GM12874 (cell line): ENCODE data around the gene LTO1.

ENCODE experiments used
- TF ChIP-seq, protein P1 (sequence below): IDR thresholded peaks from 2 replicates; pipeline ENCODE4 v1.5.1; 2011; ENCODE audit warnings: low read depth, mild to moderate bottlenecking, control low read depth, low read length, moderate library complexity; ENCODE audit not compliant: insufficient read depth

The LTO1 gene

DNA sequence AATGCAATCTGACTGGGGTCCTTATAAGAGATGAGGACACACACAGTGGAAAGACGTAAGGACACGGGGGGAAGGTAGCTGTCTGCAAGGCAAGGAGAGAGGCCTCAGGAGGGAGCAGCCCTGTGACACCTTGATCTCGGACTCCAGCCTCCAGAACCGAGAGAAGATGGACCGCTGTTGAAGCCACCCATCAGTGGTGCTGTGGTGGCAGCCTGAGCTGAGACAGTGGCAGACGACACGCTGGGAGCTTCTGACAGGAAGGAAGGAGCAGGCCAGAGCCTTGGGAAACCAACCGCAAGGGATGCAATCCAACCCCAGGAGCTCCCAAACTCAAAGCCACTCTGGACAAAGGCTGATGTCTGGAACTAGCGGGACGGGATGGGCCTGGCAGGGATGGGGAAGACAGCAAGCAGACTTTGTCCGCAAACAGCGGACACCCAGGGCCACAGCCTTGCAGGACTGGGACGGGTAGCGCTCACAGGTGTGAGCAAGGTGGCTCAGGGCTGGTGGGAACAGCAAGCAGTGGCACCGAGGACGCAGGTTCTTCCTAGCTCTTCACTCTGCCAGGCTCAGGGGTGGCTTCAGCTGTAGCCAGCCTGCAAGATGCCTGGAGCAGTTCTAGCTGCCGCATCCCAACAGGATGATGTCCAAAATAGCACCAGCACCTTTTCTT is 10.9 kb downstream of the LTO1 start:
- TF ChIP-seq, protein P1, sequence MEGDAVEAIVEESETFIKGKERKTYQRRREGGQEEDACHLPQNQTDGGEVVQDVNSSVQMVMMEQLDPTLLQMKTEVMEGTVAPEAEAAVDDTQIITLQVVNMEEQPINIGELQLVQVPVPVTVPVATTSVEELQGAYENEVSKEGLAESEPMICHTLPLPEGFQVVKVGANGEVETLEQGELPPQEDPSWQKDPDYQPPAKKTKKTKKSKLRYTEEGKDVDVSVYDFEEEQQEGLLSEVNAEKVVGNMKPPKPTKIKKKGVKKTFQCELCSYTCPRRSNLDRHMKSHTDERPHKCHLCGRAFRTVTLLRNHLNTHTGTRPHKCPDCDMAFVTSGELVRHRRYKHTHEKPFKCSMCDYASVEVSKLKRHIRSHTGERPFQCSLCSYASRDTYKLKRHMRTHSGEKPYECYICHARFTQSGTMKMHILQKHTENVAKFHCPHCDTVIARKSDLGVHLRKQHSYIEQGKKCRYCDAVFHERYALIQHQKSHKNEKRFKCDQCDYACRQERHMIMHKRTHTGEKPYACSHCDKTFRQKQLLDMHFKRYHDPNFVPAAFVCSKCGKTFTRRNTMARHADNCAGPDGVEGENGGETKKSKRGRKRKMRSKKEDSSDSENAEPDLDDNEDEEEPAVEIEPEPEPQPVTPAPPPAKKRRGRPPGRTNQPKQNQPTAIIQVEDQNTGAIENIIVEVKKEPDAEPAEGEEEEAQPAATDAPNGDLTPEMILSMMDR: no peak

DNA sequence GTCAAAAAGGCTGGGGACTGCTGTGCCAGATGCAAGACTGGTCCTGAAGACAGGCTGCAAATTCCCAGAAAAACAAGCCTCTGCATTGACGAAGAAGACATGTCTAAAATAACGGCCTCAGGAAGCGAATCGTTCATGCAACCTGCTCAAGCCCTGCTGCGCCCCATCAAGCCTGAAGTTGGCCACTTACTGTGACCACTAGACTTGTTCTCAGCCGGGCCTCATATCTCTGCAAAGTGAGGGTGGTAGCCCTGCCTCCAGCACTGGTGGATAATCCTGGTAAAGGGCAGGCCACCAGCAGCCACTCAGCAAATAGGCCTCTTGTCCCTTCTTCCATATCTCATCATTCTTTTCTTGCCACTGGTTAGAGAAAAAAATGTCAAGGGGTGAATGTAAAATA is 11.8 kb downstream of the LTO1 start:
- TF ChIP-seq, protein P1: no peak

DNA sequence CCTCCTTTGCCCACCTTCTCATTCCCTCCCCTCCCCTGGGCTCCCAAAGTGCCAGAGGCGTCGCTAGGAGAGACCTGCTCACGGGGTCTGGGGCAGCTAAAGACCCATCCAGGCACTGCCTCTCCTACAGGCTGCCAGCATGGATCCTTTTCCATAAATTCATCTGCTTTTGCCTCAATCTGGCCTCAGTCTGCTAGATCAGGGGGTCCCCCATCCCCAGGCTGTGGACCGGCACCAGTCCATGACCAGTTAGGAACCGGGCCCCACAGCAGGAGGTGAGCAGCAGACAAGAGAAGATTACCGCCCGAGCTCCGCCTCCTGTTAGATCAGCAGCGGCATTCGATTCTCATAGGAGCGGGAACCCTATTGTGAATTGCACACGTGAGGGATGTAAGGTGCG is 12.3 kb downstream of the LTO1 start:
- TF ChIP-seq, protein P1: no peak

DNA sequence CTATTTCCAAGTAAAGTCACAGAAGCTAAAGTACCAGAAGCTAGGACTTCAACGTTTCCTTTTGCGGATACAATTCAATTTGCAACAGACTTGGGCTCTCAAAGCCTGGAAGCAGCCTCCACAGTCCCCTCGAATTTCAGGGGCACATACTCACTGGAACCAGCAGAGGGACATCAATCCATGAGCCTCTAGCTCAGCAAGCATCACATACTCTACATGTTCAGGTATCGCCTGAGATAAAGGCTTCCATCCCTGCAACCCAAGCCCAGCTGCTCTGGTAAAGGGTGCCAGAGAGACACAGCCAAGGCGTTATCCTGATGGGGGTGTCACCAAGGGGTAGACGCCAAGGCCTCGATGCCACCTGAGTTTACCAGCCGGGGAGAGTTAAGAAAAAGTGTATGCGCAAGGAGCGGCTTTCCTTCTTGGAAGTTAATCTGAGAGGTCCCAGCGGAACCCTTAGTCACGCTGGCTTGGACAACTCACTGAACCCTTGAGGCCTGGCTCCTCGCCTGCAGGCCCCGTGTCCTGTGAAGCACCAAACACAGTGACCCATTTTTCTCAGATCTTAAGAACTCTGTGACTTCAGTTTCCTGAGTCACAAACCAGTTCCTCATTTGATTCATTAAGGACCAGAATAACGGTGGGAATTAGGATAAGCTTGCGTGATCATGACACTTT is 13.0 kb downstream of the LTO1 start:
- TF ChIP-seq, protein P1: no peak

DNA sequence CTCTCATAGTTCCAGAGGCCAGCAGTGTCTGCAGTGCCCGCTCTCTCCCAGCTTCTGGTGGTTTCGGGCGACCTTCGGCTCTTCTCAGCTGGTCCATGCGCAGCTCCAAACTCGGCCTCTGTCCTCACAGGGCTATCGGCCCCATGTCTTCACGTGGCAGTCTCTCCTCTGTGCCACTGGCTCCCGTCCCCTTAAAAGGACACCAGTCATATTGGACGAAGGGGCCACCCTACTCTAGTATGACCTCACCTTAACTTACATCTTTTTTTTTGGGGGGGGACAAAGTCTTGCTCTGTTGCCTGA is 13.8 kb downstream of the LTO1 start:
- TF ChIP-seq, protein P1: no peak

DNA sequence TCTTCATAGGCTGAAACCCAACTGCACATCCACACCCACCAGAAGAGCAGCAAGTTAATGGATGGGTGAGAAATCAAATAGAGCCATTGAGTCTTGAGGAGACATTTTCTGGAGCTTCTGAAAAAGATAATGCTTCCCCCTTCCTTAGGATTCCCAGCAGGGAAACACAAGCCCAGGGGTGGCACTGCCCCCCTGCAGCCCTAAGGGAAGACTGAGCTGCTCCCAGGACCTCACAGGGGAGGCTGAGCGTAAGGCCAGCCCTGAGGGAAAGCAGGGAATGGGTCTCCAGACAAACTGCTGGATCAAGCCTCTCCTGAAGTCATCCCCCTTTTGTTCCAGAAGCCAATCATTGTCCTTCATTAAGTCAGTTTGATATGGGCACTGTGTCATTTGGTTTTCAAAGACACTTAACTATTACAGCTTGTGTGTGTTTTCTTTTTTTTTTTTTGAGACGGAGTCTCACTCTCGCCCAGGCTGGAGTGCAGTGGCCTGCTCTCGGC is 15.1 kb downstream of the LTO1 start:
- TF ChIP-seq, protein P1: no peak

DNA sequence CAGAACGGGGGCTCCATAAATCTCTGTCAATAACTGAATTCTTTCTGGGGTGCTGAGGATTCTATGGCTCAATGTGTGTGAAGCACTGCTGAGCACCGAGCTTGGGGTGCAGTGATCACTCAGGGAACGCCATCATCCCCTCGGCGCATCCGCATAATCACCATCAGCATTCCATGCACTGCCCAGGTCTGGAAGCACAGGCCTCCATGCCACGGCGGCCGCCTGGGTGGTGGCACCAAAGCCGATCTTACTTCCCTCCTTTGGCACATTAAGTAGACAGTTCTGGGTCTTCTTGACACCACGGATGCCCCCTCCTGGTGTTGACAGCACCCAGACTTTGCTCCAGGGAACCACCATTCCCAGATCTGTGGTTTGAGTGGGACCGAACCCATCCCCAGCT is 15.6 kb downstream of the LTO1 start:
- TF ChIP-seq, protein P1: no peak
